Breast epithelium (tissue), 4 donors: ENCODE results near the gene IL13. TPM values are rescaled to one million over a fixed set of nuclear protein-coding genes. Genes with fewer than 3 reads are reported as not detected.
A peak's percentile ranks its signal among the peaks of the same experiment; 100 is the strongest.

Experiments
- DNase-seq, 2 donors: peaks; one replicate each; pipeline ENCODE4 v3.0.0-alpha.2; 2019; ENCODE audit warnings: low spot score in 2 of 2
- H3K27ac ChIP-seq, 2 donors: fragments of 200-600 bp; sonication (generic) in 1 of 2; one replicate each; pipeline ENCODE4 v1.5.1; 2016 to 2019; ENCODE audit warnings: mild to moderate bottlenecking in 1 of 2
- H3K27me3 ChIP-seq, 2 donors: fragments of 200-600 bp; sonication (generic) in 1 of 2; one replicate each; pipeline versions ENCODE4 v1.5.1 to v1.6.0; 2017 to 2019; ENCODE audit warnings: control low read depth in 1 of 2, mild to moderate bottlenecking in 1 of 2
- H3K36me3 ChIP-seq: fragments of 200-600 bp; one replicate; pipeline ENCODE4 v1.5.1; 2019
- H3K4me1 ChIP-seq, 2 donors: fragments of 200-600 bp; sonication (generic); one replicate each; pipeline ENCODE4 v1.5.1; 2016 to 2019; ENCODE audit warnings: control low read depth in 1 of 2
- H3K4me3 ChIP-seq, 3 donors: fragments of 200-600 bp; sonication (generic); 1 replicate in 2 of 3; 2 replicates in 1 of 3; pipeline ENCODE4 v1.5.1; 2016 to 2019; ENCODE audit warnings: mild to moderate bottlenecking in 3 of 3, moderate library complexity in 2 of 3
- H3K9me3 ChIP-seq, 2 donors: fragments of 200-600 bp; sonication (generic) in 1 of 2; one replicate each; pipeline ENCODE4 v1.5.1; 2016 to 2019; ENCODE audit warnings: control low read depth in 1 of 2
- CTCF ChIP-seq, 3 donors: fragments of 450-650 bp; IDR thresholded peaks; one replicate each; pipeline ENCODE4 v1.5.1; 2016 to 2017; ENCODE audit warnings: antibody characterized with exemption in 3 of 3, mild to moderate bottlenecking in 3 of 3, moderate library complexity in 3 of 3
- POLR2A ChIP-seq: fragments of 450-650 bp; IDR thresholded peaks from one replicate; pipeline ENCODE4 v1.6.1; 2016; ENCODE audit warnings: antibody characterized with exemption, mild to moderate bottlenecking, moderate library complexity
- POLR2AphosphoS5 ChIP-seq, 3 donors: sonication (generic); formaldehyde crosslinking; IDR thresholded peaks; one replicate each; pipeline ENCODE4 v1.6.1; 2017; ENCODE audit warnings: antibody characterized with exemption in 3 of 3
- intact Hi-C: fragments of 100-400 bp; cut with DNase I; formaldehyde crosslinking; loops from one replicate; pipeline ENCODE4 v1.15.1; 2023; ENCODE audit warnings: low total_unique reads
- total RNA-seq, 3 donors: library from RNA; depleted of rRNA; stranded (reverse); fragments of >200 nt; gene quantifications; one replicate each; pipeline ENCODE4 v1.1.0, GENCODE V29; 2016

IL13 gene
- total RNA-seq, 3 donors from 2014 or later, result 0.33 to 0.73 TPM; not detected in 1

DNA sequence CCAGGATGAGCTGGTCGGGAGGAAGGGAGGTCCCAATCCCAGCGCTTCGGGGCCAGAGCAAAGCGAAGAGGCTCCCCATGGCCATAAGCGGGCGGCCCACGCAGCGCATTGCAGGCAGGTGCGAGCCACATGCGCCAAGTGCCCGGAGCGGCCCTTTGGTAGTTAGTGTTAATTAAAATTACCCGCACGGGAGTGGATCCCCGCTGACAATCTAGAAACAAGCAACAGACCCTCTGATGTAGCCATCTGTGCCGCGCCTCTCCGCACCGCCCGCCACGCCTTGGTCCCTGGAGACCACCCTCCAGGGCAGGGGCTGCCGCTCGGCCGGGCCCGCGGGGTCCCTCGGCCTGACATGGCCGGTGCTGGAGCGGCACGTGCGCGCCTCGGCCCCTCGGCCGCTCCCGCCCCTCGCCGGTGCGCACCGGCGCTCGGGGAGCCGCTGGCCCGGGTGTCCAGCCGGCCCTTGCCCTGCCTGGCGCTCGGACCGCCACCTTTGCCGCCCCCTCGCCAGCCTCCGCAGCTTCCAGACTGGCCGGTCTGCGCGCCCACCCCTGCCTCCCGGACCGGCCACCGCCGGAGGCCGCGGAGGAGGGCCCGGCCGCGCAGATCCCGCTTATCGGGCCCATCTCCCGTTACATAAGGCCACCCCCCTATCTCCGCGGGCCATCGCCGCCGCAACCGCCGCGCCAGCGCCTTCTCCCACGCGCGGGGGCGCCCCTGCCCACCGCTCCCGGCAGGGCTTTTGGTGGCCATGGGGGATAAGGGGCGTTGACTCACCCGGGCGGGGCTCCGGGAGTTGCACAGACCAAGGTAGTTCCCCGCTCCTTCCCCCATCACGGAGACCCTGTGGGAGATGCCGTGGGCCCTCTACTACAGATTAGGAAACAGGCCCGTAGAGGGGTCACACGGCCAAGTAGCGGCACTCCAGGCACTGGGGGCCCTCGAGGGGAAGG lies 1.9 kb upstream of the IL13 start:
- no peaks in the 10 kb centered on the region for H3K36me3 ChIP-seq
- peak overlapping the region; percentile 31 to 69 (median 47) for H3K4me3 ChIP-seq
- no peak for TF ChIP-seq POLR2A
- no peak for DNase-seq
- peaks cover 0 to 16% of the 10 kb centered on the region in 2 donors for H3K27me3 ChIP-seq
- no peaks in the 10 kb centered on the region for H3K9me3 ChIP-seq
- H3K4me1 ChIP-seq, result peaks cover 0 to 6% of the 10 kb centered on the region in 2 donors
- intact Hi-C loops, result no loop called here
- no peak overlapping the region for H3K27ac ChIP-seq

DNA sequence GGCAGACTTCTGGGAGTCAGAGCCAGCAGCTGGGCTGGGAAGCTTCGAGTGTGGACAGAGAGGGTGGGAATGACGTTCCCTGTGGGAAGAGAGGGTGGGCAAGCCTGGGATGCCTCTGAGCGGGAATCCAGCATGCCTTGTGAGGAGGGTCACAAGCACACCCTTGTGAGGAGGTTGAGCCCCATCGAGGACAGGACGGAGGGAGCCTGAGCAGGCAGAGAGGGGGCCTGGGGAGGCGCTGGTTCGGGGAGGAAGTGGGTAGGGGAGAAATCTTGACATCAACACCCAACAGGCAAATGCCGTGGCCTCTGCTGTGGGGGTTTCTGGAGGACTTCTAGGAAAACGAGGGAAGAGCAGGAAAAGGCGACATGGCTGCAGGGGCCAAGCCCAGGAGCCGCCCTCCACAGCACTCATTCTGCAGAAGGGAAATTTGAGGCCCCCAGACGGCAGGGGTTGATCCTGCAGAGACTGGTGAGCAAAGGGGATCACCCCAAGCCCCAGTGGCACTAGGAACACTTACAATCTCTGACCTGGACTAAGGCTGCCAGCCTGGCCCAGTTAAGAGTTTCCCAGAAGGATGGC lies 1.1 kb upstream of the IL13 start:
- Histone ChIP-seq H3K36me3 (no peaks in the 10 kb centered on the region), H3K4me1 (peaks cover 0 to 6% of the 10 kb centered on the region in 2 donors), H3K27me3 (peaks cover 0 to 16% of the 10 kb centered on the region in 2 donors), H3K4me3 (peak overlapping the region in 2 of 3 donors; percentile 47 to 69), H3K9me3 (no peaks in the 10 kb centered on the region), H3K27ac (no peak overlapping the region)
- DNase-seq, result no peak
- intact Hi-C loops, result no loop called here
- no peak for TF ChIP-seq CTCF (IDR thresholded peaks at IDR 0.05)
- no peak for TF ChIP-seq POLR2A
- no peak for TF ChIP-seq POLR2AphosphoS5 (IDR thresholded peaks at IDR 0.05)

DNA sequence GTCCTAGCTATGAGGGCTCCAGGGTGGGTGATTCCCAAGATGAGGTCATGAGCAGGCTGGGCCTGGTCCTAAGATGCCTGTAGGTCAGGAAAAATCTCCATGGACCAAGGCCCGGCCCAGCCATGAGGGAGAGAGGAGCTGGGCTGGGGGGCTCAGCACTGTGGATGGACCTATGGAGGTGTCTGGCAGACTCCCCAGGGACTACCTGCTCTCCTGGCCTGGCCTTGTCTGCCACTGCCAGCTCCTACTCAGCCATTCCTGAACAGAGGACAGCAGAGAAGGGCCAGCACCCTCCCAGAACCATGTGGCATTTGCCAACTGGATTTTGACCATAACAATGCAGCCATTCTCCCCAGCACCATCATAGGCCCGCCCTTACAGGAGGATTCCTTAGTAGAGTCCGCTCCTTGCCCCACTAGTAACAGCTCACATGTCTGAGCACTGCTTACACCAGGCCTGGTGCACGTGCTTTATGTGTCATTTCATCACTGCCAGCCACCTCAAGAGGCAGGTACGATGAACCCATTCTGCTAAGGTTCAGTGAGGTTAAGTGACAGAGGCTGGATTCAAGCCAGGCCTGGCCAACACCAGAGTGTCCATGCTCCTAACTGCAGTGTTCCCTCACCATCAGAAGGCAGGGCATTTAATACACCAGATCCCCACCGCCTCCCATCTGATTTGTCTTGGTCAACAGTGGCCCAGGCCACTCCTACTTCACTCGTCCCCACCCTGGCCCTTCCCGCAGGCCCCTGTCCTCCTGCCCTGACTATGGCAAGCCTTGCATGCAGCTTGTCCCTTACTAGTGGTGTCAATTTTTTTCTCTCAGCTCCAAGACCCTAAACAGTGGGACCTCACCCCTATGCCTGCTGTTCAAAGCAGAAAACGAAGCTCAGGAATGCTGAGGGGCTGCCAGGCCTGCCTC lies 669 bp downstream of the IL13 start:
- H3K27me3 ChIP-seq, result peaks cover 0 to 16% of the 10 kb centered on the region in 2 donors

GRCh38 chr5:132659598-132660493 lies 1.9 kb downstream of the IL13 start:
- no peaks in the 10 kb centered on the region for H3K9me3 ChIP-seq
- H3K27me3 ChIP-seq, result peaks cover 0 to 16% of the 10 kb centered on the region in 2 donors
- H3K36me3 ChIP-seq, result no peaks in the 10 kb centered on the region
- H3K27ac ChIP-seq, result no peak overlapping the region
- peaks cover 0 to 6% of the 10 kb centered on the region in 2 donors for H3K4me1 ChIP-seq
- no peak for DNase-seq
- TF ChIP-seq POLR2AphosphoS5 (IDR thresholded peaks at IDR 0.05), result no peak
- TF ChIP-seq CTCF (IDR thresholded peaks at IDR 0.05), result no peak
- no peak for TF ChIP-seq POLR2A
- H3K4me3 ChIP-seq, result no peak overlapping the region
- intact Hi-C loops, result no loop called here

More for the DNA sequence above, 669 bp downstream of the IL13 start:
- H3K27ac ChIP-seq, result no peak overlapping the region
- H3K36me3 ChIP-seq, result no peaks in the 10 kb centered on the region
- no peak for DNase-seq
- no peaks in the 10 kb centered on the region for H3K9me3 ChIP-seq
- TF ChIP-seq POLR2AphosphoS5 (IDR thresholded peaks at IDR 0.05) (no peak), POLR2A (no peak), CTCF (IDR thresholded peaks at IDR 0.05) (no peak)
- no peak overlapping the region for H3K4me3 ChIP-seq
- intact Hi-C loops, result no loop called here
- H3K4me1 ChIP-seq, result peaks cover 0 to 6% of the 10 kb centered on the region in 2 donors
